GM12878 (cell line): ENCODE measurements around the gene AGK.

Source experiments
- CHD4 ChIP-seq: fragments of 200-600 bp; sonication (generic); IDR thresholded peaks from 2 replicates; pipeline ENCODE4 v1.6.1; 2016; ENCODE audit warnings: mild to moderate bottlenecking
- GABPA ChIP-seq: IDR thresholded peaks from 2 replicates; pipeline ENCODE4 v1.6.1; 2014; ENCODE audit warnings: antibody characterized with exemption, low read depth, mild to moderate bottlenecking, inconsistent platforms
- POLR2AphosphoS5 ChIP-seq: IDR thresholded peaks from 2 replicates; pipeline ENCODE4 v1.6.1; 2011; ENCODE audit warnings: mild to moderate bottlenecking, low read length, inconsistent platforms
- ZNF207 ChIP-seq: fragments of 450-650 bp; IDR thresholded peaks from 2 replicates; pipeline ENCODE4 v1.6.1; 2014; ENCODE audit warnings: antibody characterized with exemption, mild to moderate bottlenecking, borderline replicate concordance
- TF ChIP-seq, protein P1 (sequence below): IDR thresholded peaks from 2 replicates; pipeline ENCODE4 v1.6.1; 2011; ENCODE audit warnings: low read depth, mild to moderate bottlenecking, low read length, moderate library complexity, borderline replicate concordance; ENCODE audit errors: extremely low read depth

DNA sequence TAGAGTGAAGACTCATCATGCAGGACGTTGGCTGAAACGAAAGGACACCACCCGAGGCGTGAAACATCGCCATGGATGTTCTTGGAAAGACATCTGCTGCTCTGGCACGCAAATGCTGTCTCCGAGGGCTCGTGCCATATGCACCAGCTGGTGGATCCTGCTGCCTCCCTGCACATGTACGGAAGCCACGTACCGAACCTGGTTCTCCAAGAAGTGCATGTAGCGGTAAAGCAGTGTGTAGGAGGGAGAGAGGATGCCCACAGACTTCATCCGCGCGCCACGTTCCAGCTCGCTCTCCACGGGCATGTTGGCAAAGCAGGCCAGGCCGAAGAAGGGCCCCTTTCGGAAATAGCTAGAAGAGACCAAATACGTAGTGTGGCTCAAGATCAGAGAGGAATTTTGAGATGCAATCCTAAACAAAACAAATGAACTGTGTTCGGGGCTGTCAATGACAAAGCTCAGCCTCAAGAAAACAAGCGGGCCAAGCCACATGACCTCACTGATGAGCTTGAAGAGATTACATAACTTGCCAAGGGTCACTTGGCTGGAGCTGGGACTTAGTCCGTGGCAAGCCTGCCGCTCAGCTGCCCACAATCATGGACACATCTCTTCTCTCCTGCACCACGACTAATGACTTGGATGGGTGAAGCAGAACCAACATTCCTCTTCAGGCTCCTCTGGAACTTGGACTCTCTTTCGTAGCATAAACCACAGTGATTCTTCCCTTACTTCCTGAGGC, 134.2 kb downstream of the AGK start:
- TF ChIP-seq ZNF207 (no peak), GABPA (no peak), POLR2AphosphoS5 (no peak), CHD4 (no peak)
- TF ChIP-seq, protein P1, sequence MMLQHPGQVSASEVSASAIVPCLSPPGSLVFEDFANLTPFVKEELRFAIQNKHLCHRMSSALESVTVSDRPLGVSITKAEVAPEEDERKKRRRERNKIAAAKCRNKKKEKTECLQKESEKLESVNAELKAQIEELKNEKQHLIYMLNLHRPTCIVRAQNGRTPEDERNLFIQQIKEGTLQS = no peak
